Right hindlimb (tissue), 1 donor: ENCODE data around the gene FBXL7.

ENCODE experiments used
- DNase-seq: peaks from one replicate; pipeline ENCODE4 v3.0.0-alpha.2; 2018

FBXL7 gene

GRCh38 chr5:15621094-15621493 lies 121.1 kb downstream of the FBXL7 start:
- no peak for DNase-seq

GRCh38 chr5:15623794-15624193 lies 123.8 kb downstream of the FBXL7 start:
- no peak for DNase-seq

GRCh38 chr5:15627109-15627508 lies 127.1 kb downstream of the FBXL7 start:
- DNase-seq = no peak

- DNase-seq = no peak
These were observed 127.7 kb downstream of the FBXL7 start for GRCh38 chr5:15627647-15628046.

- no peak for DNase-seq
These were observed 130.5 kb downstream of the FBXL7 start for GRCh38 chr5:15630441-15630840.

- no peak for DNase-seq
These were observed 134.8 kb downstream of the FBXL7 start for GRCh38 chr5:15634591-15635288.

- DNase-seq = no peak
These were observed 135.3 kb downstream of the FBXL7 start for GRCh38 chr5:15635289-15635616.

- DNase-seq = no peak
These were observed 137.4 kb downstream of the FBXL7 start for GRCh38 chr5:15637345-15637744.

GRCh38 chr5:15637886-15638285 lies 137.9 kb downstream of the FBXL7 start:
- no peak for DNase-seq

GRCh38 chr5:15638296-15638695 lies 138.3 kb downstream of the FBXL7 start:
- DNase-seq = no peak

GRCh38 chr5:15639288-15639687 lies 139.3 kb downstream of the FBXL7 start:
- no peak for DNase-seq

GRCh38 chr5:15640116-15640515 lies 140.1 kb downstream of the FBXL7 start:
- DNase-seq = no peak

GRCh38 chr5:15643731-15644130 lies 143.8 kb downstream of the FBXL7 start:
- no peak for DNase-seq

- DNase-seq = no peak
These were observed 145.6 kb downstream of the FBXL7 start for GRCh38 chr5:15645381-15646160.

GRCh38 chr5:15646371-15646770 lies 146.4 kb downstream of the FBXL7 start:
- DNase-seq = no peak

GRCh38 chr5:15647251-15647650 lies 147.3 kb downstream of the FBXL7 start:
- DNase-seq = no peak

GRCh38 chr5:15650266-15650665 lies 150.3 kb downstream of the FBXL7 start:
- no peak for DNase-seq

- DNase-seq = no peak
These were observed 154.8 kb downstream of the FBXL7 start for GRCh38 chr5:15654779-15655178.

GRCh38 chr5:15655683-15656082 lies 155.7 kb downstream of the FBXL7 start:
- no peak for DNase-seq

GRCh38 chr5:15664961-15665360 lies 165.0 kb downstream of the FBXL7 start:
- DNase-seq = no peak

GRCh38 chr5:15669826-15670225 lies 169.8 kb downstream of the FBXL7 start:
- DNase-seq = no peak

GRCh38 chr5:15674716-15675115 lies 174.7 kb downstream of the FBXL7 start:
- DNase-seq = no peak

- DNase-seq = no peak
These were observed 176.6 kb downstream of the FBXL7 start for GRCh38 chr5:15676591-15676990.

GRCh38 chr5:15679161-15679560 lies 179.2 kb downstream of the FBXL7 start:
- no peak for DNase-seq

GRCh38 chr5:15680455-15680854 lies 180.5 kb downstream of the FBXL7 start:
- DNase-seq = no peak
